Testis (tissue), 3 donors: ENCODE measurements around the gene ANKHD1. TPM values are rescaled to one million over a fixed set of nuclear protein-coding genes. Genes with fewer than 3 reads are reported as not detected.
"Not testable (repeated sequence)": the region's sequence is repeated elsewhere in the genome, so short reads cannot be mapped to it uniquely, and the experiment has no call there.

Experiments used
- DNase-seq: peaks from one replicate; pipeline ENCODE4 v3.0.0-alpha.2; 2019
- H3K27ac ChIP-seq, 2 donors: fragments of 200-600 bp; sonication (generic); one replicate each; pipeline ENCODE4 v1.5.1; 2019
- H3K27me3 ChIP-seq: fragments of 200-600 bp; sonication (generic); one replicate; pipeline ENCODE4 v1.5.1; 2019
- H3K36me3 ChIP-seq: fragments of 200-600 bp; sonication (generic); one replicate; pipeline ENCODE4 v1.5.1; 2017; ENCODE audit warnings: low read depth; ENCODE audit errors: missing control alignments
- H3K4me1 ChIP-seq: fragments of 200-600 bp; sonication (generic); one replicate; pipeline ENCODE4 v1.5.1; 2019
- H3K4me3 ChIP-seq, 2 donors: fragments of 200-600 bp; sonication (generic); one replicate each; pipeline ENCODE4 v1.5.1; 2017 to 2019
- H3K9me3 ChIP-seq: fragments of 200-600 bp; sonication (generic); one replicate; pipeline ENCODE4 v1.5.1; 2017
- CTCF ChIP-seq, 3 experiments: fragments of 450-650 bp in 2 of 3; fragments of 200-600 bp in 1 of 3; sonication (generic) in 1 of 3; IDR thresholded peaks; one replicate each; pipeline ENCODE4 v1.5.1; 2016 to 2019; ENCODE audit warnings: antibody characterized with exemption in 3 of 3, mild to moderate bottlenecking in 2 of 3, moderate library complexity in 1 of 3
- POLR2A ChIP-seq: fragments of 450-650 bp; IDR thresholded peaks from one replicate; pipeline ENCODE4 v1.6.1; 2017; ENCODE audit warnings: antibody characterized with exemption, mild to moderate bottlenecking, moderate library complexity
- WGBS, 2 donors: methylation state at CpG; one replicate each; pipeline ENCODE4 v1.1.5; 2018; 5-methylcytosine and 5-hydroxymethylcytosine counted together
- intact Hi-C: fragments of 100-400 bp; cut with DNase I; formaldehyde crosslinking; loops from one replicate; pipeline ENCODE4 v1.15.1; 2023; ENCODE audit warnings: low total_unique reads
- microRNA-seq, 2 donors: library from miRNA; unstranded; fragments of <30 nt; microRNA quantifications; one replicate each; pipeline ENCODE4, GENCODE V29; 2016; ENCODE audit warnings: borderline number of aligned reads in 2 of 2, borderline replicate concordance in 1 of 2
- polyA plus RNA-seq: library from polyadenylated mRNA; stranded (reverse); fragments of 350-450 nt; fragmentation: Illumina TruSeq; extraction: RNeasy Lipid Tissue Mini Kit (QIAGEN cat#74804); gene quantifications from one replicate; pipeline ENCODE4 v1.2.3, GENCODE V29; 2014; ENCODE audit warnings: low read depth, low replicate concordance; ENCODE audit not compliant: insufficient read depth
- small RNA-seq, 2 donors: library from RNA; depleted of rRNA; stranded (forward); fragments of <200 nt; gene quantifications; one replicate each; pipeline ENCODE3, GENCODE V24; 2016
- total RNA-seq, 2 donors: library from RNA; depleted of rRNA; stranded (reverse); fragments of >200 nt; gene quantifications; one replicate each; pipeline ENCODE4 v1.2.3, GENCODE V29; 2016

Gene ANKHD1
- total and polyA plus RNA-seq, 3 donors from 2014 or later: 70.0 to 172 (median 170) TPM

GRCh38 chr5:140579188-140579747 is 177.6 kb downstream of the ANKHD1 start:
- H3K27me3 ChIP-seq, H3K27ac ChIP-seq, DNase-seq, H3K4me3 ChIP-seq, intact Hi-C loops, H3K9me3 ChIP-seq, H3K36me3 ChIP-seq: not testable (repeated sequence)
- TF ChIP-seq CTCF (IDR thresholded peaks at IDR 0.05): peak in 1 of 3 experiments; percentile 42
- peaks cover 28% of the 10 kb centered on the region for H3K4me1 ChIP-seq
- WGBS, 2 donors: 93 to 95% methylated on average over 6 of the region's 6 CpGs

GRCh38 chr5:140587495-140587894 is 185.9 kb downstream of the ANKHD1 start:
- Histone ChIP-seq H3K4me1 (peaks cover 7% of the 10 kb centered on the region), H3K36me3 (no peaks in the 10 kb centered on the region), H3K27me3 (no peaks in the 10 kb centered on the region), H3K4me3 (no peak overlapping the region), H3K9me3 (no peaks in the 10 kb centered on the region), H3K27ac (no peak overlapping the region)
- 89 to 96% methylated on average over 1 of the region's 1 CpG for WGBS, 2 donors
- intact Hi-C loops: no loop called here
- TF ChIP-seq CTCF (IDR thresholded peaks at IDR 0.05) (no peak), POLR2A (no peak)
- no peak for DNase-seq

- no peak overlapping the region for H3K4me3 ChIP-seq
- H3K27me3 ChIP-seq: no peaks in the 10 kb centered on the region
- H3K27ac ChIP-seq: no peak overlapping the region
- no peak for DNase-seq
- 55 to 59% methylated on average over 5 of the region's 5 CpGs for WGBS, 2 donors
- H3K4me1 ChIP-seq: peaks cover 7% of the 10 kb centered on the region
- TF ChIP-seq POLR2A (no peak), CTCF (IDR thresholded peaks at IDR 0.05) (no peak)
- no peaks in the 10 kb centered on the region for H3K9me3 ChIP-seq
- intact Hi-C loops: no loop called here
- H3K36me3 ChIP-seq: no peaks in the 10 kb centered on the region
Observed at GRCh38 chr5:140588311-140589070, 186.9 kb downstream of the ANKHD1 start.

Small RNAs within 50 kb of the gene (microRNA-seq; reads per million reads assigned to microRNA genes)
- 0 to 0.69 reads per million in 2 donors for gene MIR6831

Small RNAs within 50 kb of the gene (small RNA-seq; reads per million reads assigned to genes)
- gene RF00279 (0 reads per million in 2 donors), gene RF00443 (0 reads per million in 2 donors), gene RNU4-14P (0 reads per million in 2 donors)

Other genes with a start within 250 kb of the ANKHD1 start
- gene CYSTM1, start 226.6 kb upstream of the ANKHD1 start, total RNA-seq: 10 to 100 TPM; 33.5 to 43.6 TPM
- gene CYSTM1, start 226.6 kb upstream of the ANKHD1 start, polyA plus RNA-seq: 115 TPM
- 100 to 1,000 TPM; 156 to 185 TPM for gene PFDN1, start 98.7 kb upstream of the ANKHD1 start, total RNA-seq
- gene PFDN1, start 98.7 kb upstream of the ANKHD1 start, polyA plus RNA-seq: 62.4 TPM
- gene HBEGF, start 55.2 kb upstream of the ANKHD1 start, total RNA-seq: 10 to 100 TPM; 23.2 to 23.9 TPM
- 8.2 TPM for gene HBEGF, start 55.2 kb upstream of the ANKHD1 start, polyA plus RNA-seq
- 1 to 10 TPM in 1 of 2 donors, under 1 TPM in 1; 0.81 to 1.2 TPM for gene SLC4A9, start 41.6 kb upstream of the ANKHD1 start, total RNA-seq
- 1.2 TPM for gene SLC4A9, start 41.6 kb upstream of the ANKHD1 start, polyA plus RNA-seq
- 10 to 100 TPM; 11.7 to 14.0 TPM for gene EIF4EBP3, start 145.8 kb downstream of the ANKHD1 start, total RNA-seq
- gene EIF4EBP3, start 145.8 kb downstream of the ANKHD1 start, polyA plus RNA-seq: 47.3 TPM
- 10 to 100 TPM; 43.1 to 51.3 TPM for gene SRA1, start 155.6 kb downstream of the ANKHD1 start, total RNA-seq
- 49.0 TPM for gene SRA1, start 155.6 kb downstream of the ANKHD1 start, polyA plus RNA-seq
- 100 to 1,000 TPM; 122 to 129 TPM for gene APBB3, start 162.8 kb downstream of the ANKHD1 start, total RNA-seq
- gene APBB3, start 162.8 kb downstream of the ANKHD1 start, polyA plus RNA-seq: 73.1 TPM
- gene SLC35A4, start 163.0 kb downstream of the ANKHD1 start, total RNA-seq: 100 to 1,000 TPM in 1 of 2 donors, 10 to 100 TPM in 1; 84.3 to 105 TPM
- gene SLC35A4, start 163.0 kb downstream of the ANKHD1 start, polyA plus RNA-seq: 97.0 TPM
- gene CD14, start 231.3 kb downstream of the ANKHD1 start, total RNA-seq: 10 to 100 TPM; 23.7 to 41.1 TPM
- 40.5 TPM for gene CD14, start 231.3 kb downstream of the ANKHD1 start, polyA plus RNA-seq
- gene TMCO6, start 237.6 kb downstream of the ANKHD1 start, total RNA-seq: 100 to 1,000 TPM in 1 of 2 donors, 10 to 100 TPM in 1; 58.0 to 103 TPM
- gene TMCO6, start 237.6 kb downstream of the ANKHD1 start, polyA plus RNA-seq: 34.5 TPM
- gene NDUFA2, start 245.8 kb downstream of the ANKHD1 start, total RNA-seq: 100 to 1,000 TPM in 1 of 2 donors, 10 to 100 TPM in 1; 82.6 to 109 TPM
- gene NDUFA2, start 245.8 kb downstream of the ANKHD1 start, polyA plus RNA-seq: 116 TPM
- 100 to 1,000 TPM; 160 to 192 TPM for gene IK, start 246.0 kb downstream of the ANKHD1 start, total RNA-seq
- gene IK, start 246.0 kb downstream of the ANKHD1 start, polyA plus RNA-seq: 187 TPM